HEK293 (cell line): ENCODE measurements around the gene RAD52.

Experiments
- IKZF3 ChIP-seq: fragments of 450-650 bp; IDR thresholded peaks from 2 replicates; pipeline ENCODE4 v1.5.0; 2018; ENCODE audit warnings: missing biosample characterization, mild to moderate bottlenecking, missing genetic modification characterization, moderate library complexity
- KLF16 ChIP-seq: fragments of 450-650 bp; formaldehyde crosslinking; IDR thresholded peaks from 2 replicates; pipeline ENCODE4 v1.5.1; 2017; ENCODE audit warnings: missing biosample characterization, missing genetic modification characterization
- KLF8 ChIP-seq: fragments of 450-650 bp; formaldehyde crosslinking; IDR thresholded peaks from 2 replicates; pipeline ENCODE4 v1.5.1; 2016; ENCODE audit warnings: missing biosample characterization, missing genetic modification characterization
- MYNN ChIP-seq: fragments of 450-650 bp; formaldehyde crosslinking; IDR thresholded peaks from 2 replicates; pipeline ENCODE4 v1.5.1; 2016; ENCODE audit warnings: missing biosample characterization, missing genetic modification characterization, borderline replicate concordance
- SCRT1 ChIP-seq: fragments of 450-650 bp; formaldehyde crosslinking; IDR thresholded peaks from 2 replicates; pipeline ENCODE4 v1.5.1; 2016; ENCODE audit warnings: missing biosample characterization, missing genetic modification characterization, borderline replicate concordance
- TCF7L2 ChIP-seq: IDR thresholded peaks from 2 replicates; pipeline ENCODE4 v1.6.1; 2011; ENCODE audit warnings: low read depth, mild to moderate bottlenecking, inconsistent platforms, low read length, moderate library complexity, borderline replicate concordance
- TRIM28 ChIP-seq: IDR thresholded peaks from 2 replicates; pipeline ENCODE4 v1.6.1; 2011; ENCODE audit warnings: low read length, control low read depth, borderline replicate concordance
- YY2 ChIP-seq: fragments of 450-650 bp; formaldehyde crosslinking; IDR thresholded peaks from 2 replicates; pipeline ENCODE4 v1.5.1; 2016; ENCODE audit warnings: missing biosample characterization, missing genetic modification characterization
- ZBTB17 ChIP-seq: fragments of 450-650 bp; formaldehyde crosslinking; IDR thresholded peaks from 2 replicates; pipeline ENCODE4 v1.5.1; 2016; ENCODE audit warnings: missing biosample characterization, missing genetic modification characterization
- ZBTB20 ChIP-seq: fragments of 450-650 bp; formaldehyde crosslinking; IDR thresholded peaks from 2 replicates; pipeline ENCODE4 v1.5.1; 2016; ENCODE audit warnings: missing biosample characterization, missing genetic modification characterization
- ZBTB21 ChIP-seq: fragments of 450-650 bp; formaldehyde crosslinking; IDR thresholded peaks from 2 replicates; pipeline ENCODE4 v1.5.1; 2017; ENCODE audit warnings: missing biosample characterization, missing genetic modification characterization
- ZFP3 ChIP-seq: fragments of 450-650 bp; formaldehyde crosslinking; IDR thresholded peaks from 2 replicates; pipeline ENCODE4 v1.5.1; 2016; ENCODE audit warnings: low read depth, missing biosample characterization, missing genetic modification characterization
- ZNF133 ChIP-seq: fragments of 450-650 bp; formaldehyde crosslinking; IDR thresholded peaks from 2 replicates; pipeline ENCODE4 v1.5.1; 2016; ENCODE audit warnings: missing biosample characterization, missing genetic modification characterization
- ZNF140 ChIP-seq: fragments of 450-650 bp; formaldehyde crosslinking; IDR thresholded peaks from 2 replicates; pipeline ENCODE4 v1.5.1; 2016; ENCODE audit warnings: missing biosample characterization, missing genetic modification characterization
- ZNF16 ChIP-seq: fragments of 450-650 bp; formaldehyde crosslinking; IDR thresholded peaks from 2 replicates; pipeline ENCODE4 v1.5.1; 2016; ENCODE audit warnings: low read depth, missing biosample characterization, missing genetic modification characterization
- ZNF274 ChIP-seq, 2 experiments: fragments of 200-500 bp in 1 of 2; fragments of 450-650 bp in 1 of 2; sonication (Bioruptor generic) in 1 of 2; formaldehyde crosslinking in 1 of 2; IDR thresholded peaks; 2 replicates each; pipeline versions ENCODE4 v1.5.1 to v1.6.1; 2014 to 2016; ENCODE audit warnings: borderline replicate concordance in 1 of 2, inconsistent platforms in 1 of 2, low read length in 1 of 2, missing biosample characterization in 1 of 2, missing genetic modification characterization in 1 of 2
- ZNF292 ChIP-seq: fragments of 450-650 bp; formaldehyde crosslinking; IDR thresholded peaks from 2 replicates; pipeline ENCODE4 v1.5.1; 2016; ENCODE audit warnings: low read depth, missing biosample characterization, missing genetic modification characterization, borderline replicate concordance
- ZNF302 ChIP-seq: fragments of 450-650 bp; formaldehyde crosslinking; IDR thresholded peaks from 2 replicates; pipeline ENCODE4 v1.5.1; 2016; ENCODE audit warnings: missing biosample characterization, missing genetic modification characterization, low read depth
- ZNF324 ChIP-seq: fragments of 450-650 bp; formaldehyde crosslinking; IDR thresholded peaks from 2 replicates; pipeline ENCODE4 v1.5.1; 2016; ENCODE audit warnings: missing biosample characterization, missing genetic modification characterization
- ZNF473 ChIP-seq: fragments of 450-650 bp; formaldehyde crosslinking; IDR thresholded peaks from 2 replicates; pipeline ENCODE4 v1.5.1; 2017; ENCODE audit warnings: missing biosample characterization, missing genetic modification characterization
- ZNF529 ChIP-seq: fragments of 450-650 bp; formaldehyde crosslinking; IDR thresholded peaks from 2 replicates; pipeline ENCODE4 v1.5.1; 2017; ENCODE audit warnings: missing genetic modification characterization, missing biosample characterization; ENCODE audit not compliant: insufficient replicate concordance
- ZNF544 ChIP-seq: fragments of 450-650 bp; formaldehyde crosslinking; IDR thresholded peaks from 2 replicates; pipeline ENCODE4 v1.5.0; 2017; ENCODE audit warnings: missing biosample characterization, missing genetic modification characterization
- ZNF660 ChIP-seq: fragments of 450-650 bp; IDR thresholded peaks from 2 replicates; pipeline ENCODE4 v1.5.1; 2018; ENCODE audit warnings: missing biosample characterization, mild to moderate bottlenecking, missing genetic modification characterization
- TF ChIP-seq, protein P1 (sequence below): fragments of 450-650 bp; formaldehyde crosslinking; IDR thresholded peaks from 2 replicates; pipeline ENCODE4 v1.5.1; 2017; ENCODE audit warnings: missing biosample characterization, missing genetic modification characterization
- TF ChIP-seq, protein P2 (sequence below): fragments of 450-650 bp; formaldehyde crosslinking; IDR thresholded peaks from 2 replicates; pipeline ENCODE4 v1.5.0; 2017; ENCODE audit warnings: missing biosample characterization, missing genetic modification characterization, borderline replicate concordance
- TF ChIP-seq, protein P3 (sequence below): fragments of 450-650 bp; formaldehyde crosslinking; IDR thresholded peaks from 2 replicates; pipeline ENCODE4 v1.5.1; 2017; ENCODE audit warnings: missing biosample characterization, mild to moderate bottlenecking, missing genetic modification characterization, moderate library complexity
- TF ChIP-seq, protein P4 (sequence below): fragments of 450-650 bp; formaldehyde crosslinking; IDR thresholded peaks from 2 replicates; pipeline ENCODE4 v1.5.1; 2017; ENCODE audit warnings: missing biosample characterization, missing genetic modification characterization
- TF ChIP-seq, protein P5 (sequence below): fragments of 450-650 bp; formaldehyde crosslinking; IDR thresholded peaks from 2 replicates; pipeline ENCODE4 v1.5.1; 2016; ENCODE audit warnings: missing biosample characterization, missing genetic modification characterization

The RAD52 gene

DNA sequence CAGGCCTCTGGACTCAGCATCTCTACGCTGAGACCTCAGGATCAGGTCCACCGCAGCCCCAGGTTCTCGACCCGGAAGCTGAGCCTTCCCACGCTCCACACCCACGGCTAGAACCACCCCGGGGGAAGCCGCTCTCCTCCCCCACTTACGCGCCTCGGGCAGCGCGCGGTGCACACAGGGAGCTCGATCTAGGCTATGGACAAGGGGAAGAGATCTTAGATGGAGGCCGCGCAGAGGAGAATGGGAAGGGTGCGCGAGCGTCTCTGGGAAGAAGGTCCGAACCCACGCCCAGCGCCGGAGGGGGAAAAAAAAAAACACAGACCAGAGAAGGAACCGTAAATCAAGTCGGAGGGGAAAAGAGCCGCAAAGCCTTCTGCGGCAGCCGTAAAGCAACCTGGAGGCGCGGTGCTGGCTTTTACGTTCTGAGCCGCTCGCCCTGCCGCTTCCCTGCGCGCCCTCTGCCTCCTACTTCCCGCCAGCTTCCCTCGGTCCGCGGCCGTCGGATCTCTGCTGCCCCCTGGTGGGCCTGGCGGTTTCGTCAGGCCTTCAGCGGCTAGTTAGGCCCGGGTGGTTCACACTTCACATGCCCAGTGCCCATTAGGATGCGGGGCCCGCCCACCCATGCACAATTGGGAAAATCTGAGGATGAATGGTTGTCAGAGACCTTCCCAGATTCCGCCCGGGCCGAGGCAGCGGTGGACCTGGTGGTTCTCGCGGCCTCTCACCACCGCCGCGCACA lies at the start of gene RAD52 (continued):
- TF ChIP-seq, protein P1, sequence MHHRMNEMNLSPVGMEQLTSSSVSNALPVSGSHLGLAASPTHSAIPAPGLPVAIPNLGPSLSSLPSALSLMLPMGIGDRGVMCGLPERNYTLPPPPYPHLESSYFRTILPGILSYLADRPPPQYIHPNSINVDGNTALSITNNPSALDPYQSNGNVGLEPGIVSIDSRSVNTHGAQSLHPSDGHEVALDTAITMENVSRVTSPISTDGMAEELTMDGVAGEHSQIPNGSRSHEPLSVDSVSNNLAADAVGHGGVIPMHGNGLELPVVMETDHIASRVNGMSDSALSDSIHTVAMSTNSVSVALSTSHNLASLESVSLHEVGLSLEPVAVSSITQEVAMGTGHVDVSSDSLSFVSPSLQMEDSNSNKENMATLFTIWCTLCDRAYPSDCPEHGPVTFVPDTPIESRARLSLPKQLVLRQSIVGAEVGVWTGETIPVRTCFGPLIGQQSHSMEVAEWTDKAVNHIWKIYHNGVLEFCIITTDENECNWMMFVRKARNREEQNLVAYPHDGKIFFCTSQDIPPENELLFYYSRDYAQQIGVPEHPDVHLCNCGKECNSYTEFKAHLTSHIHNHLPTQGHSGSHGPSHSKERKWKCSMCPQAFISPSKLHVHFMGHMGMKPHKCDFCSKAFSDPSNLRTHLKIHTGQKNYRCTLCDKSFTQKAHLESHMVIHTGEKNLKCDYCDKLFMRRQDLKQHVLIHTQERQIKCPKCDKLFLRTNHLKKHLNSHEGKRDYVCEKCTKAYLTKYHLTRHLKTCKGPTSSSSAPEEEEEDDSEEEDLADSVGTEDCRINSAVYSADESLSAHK, result no peak; the same call in 1 of the 2 replicates
- TF ChIP-seq ZNF140, result no peak
- peak; percentile 94 for TF ChIP-seq IKZF3
- TF ChIP-seq ZBTB20, result peak; percentile 73; the same call in 1 of the 2 replicates
- no peak for TF ChIP-seq SCRT1 (tag by site-specific recombination)
- TF ChIP-seq TRIM28, result peak; percentile 83
- no peak for TF ChIP-seq ZNF302
- TF ChIP-seq TCF7L2, result no peak
- peak; percentile 95 for TF ChIP-seq ZNF324 (tag by site-specific recombination)
- peak; percentile 97; the same call in 1 of the 2 replicates for TF ChIP-seq ZNF660 (tag by site-specific recombination)
- TF ChIP-seq, protein P2, sequence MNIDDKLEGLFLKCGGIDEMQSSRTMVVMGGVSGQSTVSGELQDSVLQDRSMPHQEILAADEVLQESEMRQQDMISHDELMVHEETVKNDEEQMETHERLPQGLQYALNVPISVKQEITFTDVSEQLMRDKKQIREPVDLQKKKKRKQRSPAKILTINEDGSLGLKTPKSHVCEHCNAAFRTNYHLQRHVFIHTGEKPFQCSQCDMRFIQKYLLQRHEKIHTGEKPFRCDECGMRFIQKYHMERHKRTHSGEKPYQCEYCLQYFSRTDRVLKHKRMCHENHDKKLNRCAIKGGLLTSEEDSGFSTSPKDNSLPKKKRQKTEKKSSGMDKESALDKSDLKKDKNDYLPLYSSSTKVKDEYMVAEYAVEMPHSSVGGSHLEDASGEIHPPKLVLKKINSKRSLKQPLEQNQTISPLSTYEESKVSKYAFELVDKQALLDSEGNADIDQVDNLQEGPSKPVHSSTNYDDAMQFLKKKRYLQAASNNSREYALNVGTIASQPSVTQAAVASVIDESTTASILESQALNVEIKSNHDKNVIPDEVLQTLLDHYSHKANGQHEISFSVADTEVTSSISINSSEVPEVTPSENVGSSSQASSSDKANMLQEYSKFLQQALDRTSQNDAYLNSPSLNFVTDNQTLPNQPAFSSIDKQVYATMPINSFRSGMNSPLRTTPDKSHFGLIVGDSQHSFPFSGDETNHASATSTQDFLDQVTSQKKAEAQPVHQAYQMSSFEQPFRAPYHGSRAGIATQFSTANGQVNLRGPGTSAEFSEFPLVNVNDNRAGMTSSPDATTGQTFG (tag by site-specific recombination), result no peak
- no peak for TF ChIP-seq ZNF292
- TF ChIP-seq ZNF133 (tag by site-specific recombination), result no peak
- no peak for TF ChIP-seq ZFP3 (tag by site-specific recombination)
- no peak for TF ChIP-seq ZBTB21
- TF ChIP-seq KLF8, result peak; percentile 97
- peak; percentile 82 for TF ChIP-seq KLF16 (tag by site-specific recombination)
- no peak for TF ChIP-seq ZNF544 (tag by site-specific recombination)
- TF ChIP-seq, protein P3, sequence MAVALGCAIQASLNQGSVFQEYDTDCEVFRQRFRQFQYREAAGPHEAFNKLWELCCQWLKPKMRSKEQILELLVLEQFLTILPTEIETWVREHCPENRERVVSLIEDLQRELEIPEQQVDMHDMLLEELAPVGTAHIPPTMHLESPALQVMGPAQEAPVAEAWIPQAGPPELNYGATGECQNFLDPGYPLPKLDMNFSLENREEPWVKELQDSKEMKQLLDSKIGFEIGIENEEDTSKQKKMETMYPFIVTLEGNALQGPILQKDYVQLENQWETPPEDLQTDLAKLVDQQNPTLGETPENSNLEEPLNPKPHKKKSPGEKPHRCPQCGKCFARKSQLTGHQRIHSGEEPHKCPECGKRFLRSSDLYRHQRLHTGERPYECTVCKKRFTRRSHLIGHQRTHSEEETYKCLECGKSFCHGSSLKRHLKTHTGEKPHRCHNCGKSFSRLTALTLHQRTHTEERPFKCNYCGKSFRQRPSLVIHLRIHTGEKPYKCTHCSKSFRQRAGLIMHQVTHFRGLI (tag by site-specific recombination), result peak; percentile 24; the same call in 1 of the 2 replicates
- 0 out of 2 replicates have a peak, but pooled peaks have one; percentile 9 for TF ChIP-seq ZNF16 (tag by site-specific recombination)
- peak; percentile 96 for TF ChIP-seq ZBTB17 (tag by site-specific recombination)
- no peak for TF ChIP-seq ZNF274 (IDR thresholded peaks at IDR 0.05; ENCODE audit: low read length)
- no peak for TF ChIP-seq ZNF274 (tag by site-specific recombination; IDR thresholded peaks at IDR 0.05; ENCODE audit: borderline replicate concordance)
- no peak for TF ChIP-seq MYNN (tag by site-specific recombination)
- TF ChIP-seq YY2 (tag by site-specific recombination), result no peak
- no peak for TF ChIP-seq ZNF529
- no peak for TF ChIP-seq ZNF473
- TF ChIP-seq, protein P4, sequence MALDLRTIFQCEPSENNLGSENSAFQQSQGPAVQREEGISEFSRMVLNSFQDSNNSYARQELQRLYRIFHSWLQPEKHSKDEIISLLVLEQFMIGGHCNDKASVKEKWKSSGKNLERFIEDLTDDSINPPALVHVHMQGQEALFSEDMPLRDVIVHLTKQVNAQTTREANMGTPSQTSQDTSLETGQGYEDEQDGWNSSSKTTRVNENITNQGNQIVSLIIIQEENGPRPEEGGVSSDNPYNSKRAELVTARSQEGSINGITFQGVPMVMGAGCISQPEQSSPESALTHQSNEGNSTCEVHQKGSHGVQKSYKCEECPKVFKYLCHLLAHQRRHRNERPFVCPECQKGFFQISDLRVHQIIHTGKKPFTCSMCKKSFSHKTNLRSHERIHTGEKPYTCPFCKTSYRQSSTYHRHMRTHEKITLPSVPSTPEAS, result no peak; the same call in 1 of the 2 replicates
- TF ChIP-seq, protein P5, sequence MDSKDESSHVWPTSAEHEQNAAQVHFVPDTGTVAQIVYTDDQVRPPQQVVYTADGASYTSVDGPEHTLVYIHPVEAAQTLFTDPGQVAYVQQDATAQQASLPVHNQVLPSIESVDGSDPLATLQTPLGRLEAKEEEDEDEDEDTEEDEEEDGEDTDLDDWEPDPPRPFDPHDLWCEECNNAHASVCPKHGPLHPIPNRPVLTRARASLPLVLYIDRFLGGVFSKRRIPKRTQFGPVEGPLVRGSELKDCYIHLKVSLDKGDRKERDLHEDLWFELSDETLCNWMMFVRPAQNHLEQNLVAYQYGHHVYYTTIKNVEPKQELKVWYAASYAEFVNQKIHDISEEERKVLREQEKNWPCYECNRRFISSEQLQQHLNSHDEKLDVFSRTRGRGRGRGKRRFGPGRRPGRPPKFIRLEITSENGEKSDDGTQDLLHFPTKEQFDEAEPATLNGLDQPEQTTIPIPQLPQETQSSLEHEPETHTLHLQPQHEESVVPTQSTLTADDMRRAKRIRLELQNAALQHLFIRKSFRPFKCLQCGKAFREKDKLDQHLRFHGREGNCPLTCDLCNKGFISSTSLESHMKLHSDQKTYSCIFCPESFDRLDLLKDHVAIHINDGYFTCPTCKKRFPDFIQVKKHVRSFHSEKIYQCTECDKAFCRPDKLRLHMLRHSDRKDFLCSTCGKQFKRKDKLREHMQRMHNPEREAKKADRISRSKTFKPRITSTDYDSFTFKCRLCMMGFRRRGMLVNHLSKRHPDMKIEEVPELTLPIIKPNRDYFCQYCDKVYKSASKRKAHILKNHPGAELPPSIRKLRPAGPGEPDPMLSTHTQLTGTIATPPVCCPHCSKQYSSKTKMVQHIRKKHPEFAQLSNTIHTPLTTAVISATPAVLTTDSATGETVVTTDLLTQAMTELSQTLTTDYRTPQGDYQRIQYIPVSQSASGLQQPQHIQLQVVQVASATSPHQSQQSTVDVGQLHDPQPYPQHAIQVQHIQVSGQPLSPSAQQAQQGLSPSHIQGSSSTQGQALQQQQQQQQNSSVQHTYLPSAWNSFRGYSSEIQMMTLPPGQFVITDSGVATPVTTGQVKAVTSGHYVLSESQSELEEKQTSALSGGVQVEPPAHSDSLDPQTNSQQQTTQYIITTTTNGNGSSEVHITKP (tag by site-specific recombination), result peak; percentile 73
